Activated CD4-positive, alpha-beta T cell treated with anti-CD3 and anti-CD28 coated beads, Interleukin-2, amount 10 ng/mL, durations not matched to agents 24 days and 14 days (primary cell): ENCODE measurements around the gene GUCD1. TPM values are rescaled to one million over a fixed set of nuclear protein-coding genes. Genes with fewer than 3 reads are reported as not detected.
A peak's percentile ranks its signal among the peaks of the same experiment; 100 is the strongest.
"Not testable (repeated sequence)": the region's sequence is repeated elsewhere in the genome, so short reads cannot be mapped to it uniquely, and the experiment has no call there.

ENCODE experiments used
- DNase-seq: peaks from one replicate; pipeline ENCODE4 v3.0.0; 2022
- H3K27ac Mint-ChIP-seq: one replicate; pipeline ENCODE4 v1.8.0; 2022; ENCODE audit warnings: mild to moderate bottlenecking, mixed read lengths
- H3K27me3 Mint-ChIP-seq: one replicate; pipeline ENCODE4 v1.8.0; 2022; ENCODE audit warnings: mixed read lengths
- H3K36me3 Mint-ChIP-seq: one replicate; pipeline ENCODE4 v1.8.0; 2022; ENCODE audit warnings: low read depth, mild to moderate bottlenecking, mixed read lengths
- H3K4me1 Mint-ChIP-seq: one replicate; pipeline ENCODE4 v1.8.0; 2021; ENCODE audit warnings: mixed read lengths
- H3K4me3 Mint-ChIP-seq: one replicate; pipeline ENCODE4 v1.8.0; 2022; ENCODE audit warnings: mild to moderate bottlenecking, moderate library complexity, mixed read lengths
- H3K9me3 Mint-ChIP-seq: one replicate; pipeline ENCODE4 v1.8.0; 2021; ENCODE audit warnings: mixed read lengths
- intact Hi-C: fragments of 100-400 bp; cut with micrococcal nuclease; formaldehyde crosslinking; loops from one replicate; pipeline ENCODE4 v1.15.1; 2023
- total RNA-seq: library from RNA; stranded (reverse); gene quantifications from 2 replicates; pipeline ENCODE4 v1.2.3, GENCODE V29; 2022

Gene GUCD1
- total RNA-seq, 1 donor from 2014 or later: 118 TPM

DNA sequence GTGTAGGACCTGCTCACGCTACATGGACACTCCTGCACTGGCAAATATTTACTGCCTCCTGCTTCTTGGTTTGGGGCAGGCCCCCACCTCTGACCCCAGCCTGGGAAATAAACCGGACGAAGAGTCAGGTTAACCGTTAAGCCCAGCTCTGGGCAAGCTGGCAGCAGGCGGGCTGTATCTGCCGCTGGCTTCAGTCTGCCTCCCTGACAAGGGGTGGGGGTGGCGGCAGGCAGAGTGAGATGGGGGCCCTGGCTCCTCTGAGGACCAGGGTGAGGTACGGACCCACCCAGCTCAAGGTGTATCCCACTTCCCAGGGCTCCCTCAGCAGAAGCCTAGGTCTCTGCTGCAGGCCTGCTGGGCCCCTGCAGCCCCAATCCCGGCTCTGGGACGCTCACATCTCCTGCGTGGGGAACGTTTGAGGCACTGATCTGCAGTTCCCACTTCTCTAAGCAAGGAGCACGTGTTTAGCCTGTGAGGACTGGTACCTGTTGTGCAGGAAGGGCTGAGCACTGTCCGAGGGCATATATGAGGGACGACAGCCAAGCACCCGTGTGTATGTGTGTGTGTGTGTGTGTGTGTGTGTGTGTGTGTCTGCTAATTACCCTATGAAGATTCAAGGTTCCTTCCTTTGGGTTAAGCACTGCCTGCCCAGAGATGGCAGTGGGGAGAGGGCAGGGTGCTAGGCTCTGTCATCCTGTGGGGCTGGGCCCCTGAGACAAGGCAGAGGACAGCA, 39.1 kb upstream of the GUCD1 start:
- intact Hi-C loops: loop anchor here (5.0 kb wide), 1 partner anchor 37 kb away; the partner anchor contains the start of genes GUCD1 and SNRPD3
- H3K4me1 Mint-ChIP-seq: peaks cover 8% of the 10 kb centered on the region
- H3K9me3 Mint-ChIP-seq: no peaks in the 10 kb centered on the region
- H3K27me3 Mint-ChIP-seq: peaks cover 4% of the 10 kb centered on the region
- H3K4me3 Mint-ChIP-seq: no peak overlapping the region
- H3K36me3 Mint-ChIP-seq: peaks cover under 1% of the 10 kb centered on the region
- H3K27ac Mint-ChIP-seq: no peak overlapping the region
- DNase-seq: no peak

DNA sequence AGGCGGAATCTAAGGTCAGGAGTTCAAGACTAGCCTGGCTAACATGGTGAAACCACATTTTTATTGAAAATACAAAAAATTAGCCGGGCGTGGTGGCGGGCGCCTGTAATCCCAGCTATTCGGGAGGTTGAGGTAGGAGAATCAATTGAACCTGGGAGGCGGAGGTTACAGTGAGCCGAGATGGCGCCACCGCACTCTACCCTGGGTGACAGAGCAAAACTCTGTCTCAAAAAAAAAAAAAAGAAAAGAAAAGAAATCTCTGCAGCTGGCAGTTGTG, 38.6 kb upstream of the GUCD1 start:
- Mint-ChIP-seq H3K4me3 (peak overlapping the region; percentile 69), H3K27ac (peak overlapping the region; percentile 48)
- intact Hi-C loops: loop anchor here (5.0 kb wide), 1 partner anchor 36 kb away; the partner anchor contains the start of genes GUCD1 and SNRPD3
- not testable (repeated sequence) for H3K36me3 Mint-ChIP-seq, H3K27me3 Mint-ChIP-seq, DNase-seq, H3K4me1 Mint-ChIP-seq, H3K9me3 Mint-ChIP-seq

DNA sequence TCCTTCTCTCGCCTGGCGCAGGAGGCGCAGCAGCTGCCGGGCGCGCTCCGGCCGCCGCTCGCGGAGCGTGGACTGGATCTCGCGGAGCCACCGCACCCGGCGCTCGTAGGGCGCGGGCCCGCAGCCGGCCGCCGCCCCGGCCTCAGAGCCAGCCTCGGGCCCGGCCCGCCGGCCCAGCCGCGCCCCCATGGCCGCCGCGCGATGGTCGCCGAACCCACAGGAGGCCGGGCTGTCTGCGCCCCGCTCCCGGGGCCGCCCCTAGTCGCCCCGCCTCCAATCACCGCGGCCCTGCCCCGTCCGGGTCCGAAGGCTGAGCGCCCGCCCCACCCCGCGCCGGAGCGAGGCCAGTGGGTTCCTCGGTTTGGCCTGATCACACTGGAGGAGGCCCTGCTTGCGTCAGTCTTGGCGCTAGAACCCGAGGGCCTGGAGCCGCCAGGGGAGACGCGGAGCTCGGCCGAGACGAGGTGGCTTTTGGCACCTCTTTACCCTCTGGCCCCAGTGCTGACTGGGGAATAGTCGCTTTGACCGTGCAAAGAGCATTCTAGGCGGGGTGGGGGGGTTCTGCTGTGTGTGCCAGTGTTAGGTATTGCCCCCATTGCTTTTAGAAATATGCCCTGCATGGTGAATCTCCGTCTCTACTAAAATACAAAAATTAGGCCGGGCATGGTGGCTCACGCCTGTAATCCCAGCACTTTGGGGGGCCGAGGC, 38.1 kb upstream of the GUCD1 start, which contains the start of gene LRRC75B:
TSS of gene LRRC75B (minus strand) at position 223 of the 708 bp plus-strand sequence. CDS start at position 189, 34 bp downstream.
- Mint-ChIP-seq H3K36me3 (no peaks in the 10 kb centered on the region), H3K9me3 (no peaks in the 10 kb centered on the region), H3K27me3 (peaks cover 4% of the 10 kb centered on the region), H3K4me3 (peak within 1 kb of the TSS; percentile 90), H3K4me1 (peaks cover 8% of the 10 kb centered on the region), H3K27ac (peak within 1 kb of the TSS; percentile 76)
- intact Hi-C loops: loop anchor here (5.0 kb wide), 1 partner anchor 36 kb away; the partner anchor contains the start of genes GUCD1 and SNRPD3
- peak; percentile 87 for DNase-seq

- Mint-ChIP-seq H3K4me3 (peak overlapping the region; percentile 90), H3K36me3 (no peaks in the 10 kb centered on the region), H3K4me1 (peaks cover 5% of the 10 kb centered on the region), H3K27ac (peak overlapping the region; percentile 76), H3K9me3 (no peaks in the 10 kb centered on the region), H3K27me3 (peaks cover 4% of the 10 kb centered on the region)
- intact Hi-C loops: loop anchor here (5.0 kb wide), 1 partner anchor 35 kb away; the partner anchor contains the start of genes GUCD1 and SNRPD3
- no peak for DNase-seq
These were observed 37.3 kb upstream of the GUCD1 start for GRCh38 chr22:24592058-24592850.

DNA sequence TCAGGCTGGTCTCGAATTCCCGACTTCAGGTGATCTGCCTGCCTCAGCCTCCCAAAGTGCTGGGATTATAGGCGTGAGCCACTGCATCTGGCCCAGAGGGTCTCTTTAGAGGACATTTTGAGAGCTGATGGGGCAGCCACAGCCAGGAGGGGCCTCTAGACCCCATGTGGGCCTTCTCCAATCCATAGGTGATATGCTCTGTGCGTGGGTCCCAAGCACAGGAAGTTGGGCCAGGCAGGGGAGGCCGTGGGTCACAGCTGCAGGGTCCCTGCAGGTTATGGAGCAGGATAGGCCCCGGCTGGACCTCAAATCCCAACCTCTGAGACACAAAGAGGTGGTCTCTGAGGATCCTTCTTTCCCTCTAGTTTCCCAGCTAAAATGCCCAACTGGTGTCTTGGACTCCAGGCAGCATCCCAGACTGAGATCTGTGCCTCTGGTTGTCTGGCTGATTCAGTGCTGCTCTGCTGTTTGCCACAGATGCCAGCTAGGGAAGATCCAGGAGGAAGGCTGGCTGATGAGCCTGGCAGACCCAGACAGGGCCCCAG, 36.4 kb upstream of the GUCD1 start:
- peaks cover 5% of the 10 kb centered on the region for H3K4me1 Mint-ChIP-seq
- H3K4me3 Mint-ChIP-seq: no peak overlapping the region
- H3K36me3 Mint-ChIP-seq: no peaks in the 10 kb centered on the region
- no peak overlapping the region for H3K27ac Mint-ChIP-seq
- intact Hi-C loops: loop anchor here (5.0 kb wide), 1 partner anchor 34 kb away; the partner anchor contains the start of genes GUCD1 and SNRPD3
- DNase-seq: no peak
- H3K9me3 Mint-ChIP-seq: no peaks in the 10 kb centered on the region
- H3K27me3 Mint-ChIP-seq: peaks cover 4% of the 10 kb centered on the region

DNA sequence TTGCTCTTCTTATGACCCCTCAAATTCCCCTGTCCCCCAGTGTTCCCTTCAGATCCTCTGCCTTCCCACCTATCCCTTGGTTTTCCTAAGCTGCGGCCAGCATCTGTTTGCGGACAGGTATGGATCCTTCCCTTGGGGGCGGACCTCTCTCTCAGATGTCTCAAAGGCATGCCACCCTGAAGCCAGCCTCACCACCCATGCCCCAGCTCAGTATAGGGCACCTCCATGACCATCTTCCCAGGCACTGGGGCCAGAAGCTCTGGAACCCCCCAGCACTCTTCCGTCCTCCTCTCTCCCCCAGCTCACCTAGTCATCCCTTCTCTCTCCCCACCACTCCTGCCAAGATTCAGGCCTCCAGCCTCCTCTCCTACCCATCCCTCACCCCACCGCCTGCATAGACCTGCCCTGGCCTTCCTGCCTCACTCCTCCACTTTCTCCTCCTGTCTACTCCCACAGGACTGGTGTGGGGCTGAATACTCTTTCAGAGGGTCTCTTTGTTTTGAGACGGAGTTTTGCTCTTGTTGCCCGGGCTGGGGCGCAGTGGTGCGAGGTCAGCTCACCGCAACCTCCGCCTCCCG, 35.7 kb upstream of the GUCD1 start:
- DNase-seq: no peak
- Mint-ChIP-seq H3K9me3 (no peaks in the 10 kb centered on the region), H3K4me3 (no peak overlapping the region), H3K27ac (no peak overlapping the region), H3K4me1 (peaks cover 5% of the 10 kb centered on the region), H3K36me3 (no peaks in the 10 kb centered on the region), H3K27me3 (peaks cover 4% of the 10 kb centered on the region)
- intact Hi-C loops: loop anchor here (5.0 kb wide), 1 partner anchor 33 kb away; the partner anchor contains the start of genes GUCD1 and SNRPD3

DNA sequence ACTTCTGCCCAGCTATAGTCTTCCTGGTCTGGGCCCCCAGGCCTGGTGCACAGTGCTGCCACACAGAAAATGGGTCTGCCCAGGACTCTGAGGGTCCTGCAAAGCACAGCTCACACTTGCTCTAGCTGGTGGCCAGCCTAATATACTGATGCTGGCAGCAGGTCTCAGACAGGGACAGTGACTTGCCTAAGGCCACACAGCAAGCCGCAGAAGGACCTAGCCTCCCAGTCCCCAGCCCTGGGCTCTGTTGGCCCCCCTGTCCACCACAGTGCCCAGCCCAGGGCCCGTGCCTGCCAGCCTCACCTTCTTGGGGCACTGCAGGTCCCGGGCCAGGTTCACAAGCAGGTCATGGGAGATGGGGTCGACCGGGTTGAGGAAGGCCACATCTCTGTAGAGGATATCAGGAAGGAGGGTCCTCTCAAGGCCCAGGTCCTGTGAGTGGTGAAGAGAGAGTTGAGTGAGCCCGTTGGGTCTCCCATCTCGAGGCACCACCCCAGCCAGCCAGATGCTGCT, 34.6 kb upstream of the GUCD1 start:
- Mint-ChIP-seq H3K36me3 (no peaks in the 10 kb centered on the region), H3K9me3 (no peaks in the 10 kb centered on the region), H3K27ac (no peak overlapping the region), H3K4me1 (peaks cover 5% of the 10 kb centered on the region), H3K27me3 (peaks cover 4% of the 10 kb centered on the region), H3K4me3 (no peak overlapping the region)
- DNase-seq: no peak
- intact Hi-C loops: loop anchor here (5.0 kb wide), 1 partner anchor 32 kb away; the partner anchor contains the start of genes GUCD1 and SNRPD3

DNA sequence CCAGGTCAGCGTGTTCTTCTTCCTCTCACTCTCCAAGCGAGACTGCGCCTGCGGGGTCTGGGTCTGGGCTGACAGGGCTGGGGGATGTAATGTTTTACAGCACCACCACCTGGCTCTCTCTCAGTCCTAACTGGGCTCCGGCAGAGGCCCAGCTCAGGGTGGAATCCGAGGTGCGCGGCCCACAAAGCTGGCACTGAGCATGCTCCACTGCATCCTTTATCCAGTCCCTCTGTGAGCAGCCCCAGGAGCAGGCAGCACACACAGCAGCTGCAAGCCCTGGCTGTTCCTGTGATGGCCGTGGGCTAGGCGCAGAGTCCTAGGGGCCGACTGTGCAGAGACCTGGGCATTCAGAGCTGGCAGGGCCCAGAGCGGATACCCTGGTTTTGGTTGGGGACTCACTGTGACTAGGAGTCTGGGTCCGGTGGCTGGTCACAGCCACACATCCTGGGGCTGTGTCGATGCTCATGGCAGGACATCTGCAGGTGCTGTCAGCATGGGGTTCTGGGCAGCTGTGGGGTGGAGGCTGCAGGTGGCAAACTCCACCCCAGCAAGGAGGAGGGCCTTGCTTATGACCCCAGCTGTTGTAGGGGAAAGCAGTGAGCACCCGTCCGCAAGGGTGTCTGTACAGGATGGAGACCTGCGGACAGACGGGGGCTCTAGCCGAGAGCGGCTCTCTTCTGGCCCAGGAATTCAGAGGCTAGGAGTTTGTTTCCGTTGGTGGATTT, 34.0 kb upstream of the GUCD1 start:
- H3K9me3 Mint-ChIP-seq: no peaks in the 10 kb centered on the region
- H3K4me3 Mint-ChIP-seq: no peak overlapping the region
- peaks cover 4% of the 10 kb centered on the region for H3K27me3 Mint-ChIP-seq
- DNase-seq: no peak
- H3K4me1 Mint-ChIP-seq: peaks cover 7% of the 10 kb centered on the region
- no peak overlapping the region for H3K27ac Mint-ChIP-seq
- no peaks in the 10 kb centered on the region for H3K36me3 Mint-ChIP-seq
- intact Hi-C loops: no loop called here

DNA sequence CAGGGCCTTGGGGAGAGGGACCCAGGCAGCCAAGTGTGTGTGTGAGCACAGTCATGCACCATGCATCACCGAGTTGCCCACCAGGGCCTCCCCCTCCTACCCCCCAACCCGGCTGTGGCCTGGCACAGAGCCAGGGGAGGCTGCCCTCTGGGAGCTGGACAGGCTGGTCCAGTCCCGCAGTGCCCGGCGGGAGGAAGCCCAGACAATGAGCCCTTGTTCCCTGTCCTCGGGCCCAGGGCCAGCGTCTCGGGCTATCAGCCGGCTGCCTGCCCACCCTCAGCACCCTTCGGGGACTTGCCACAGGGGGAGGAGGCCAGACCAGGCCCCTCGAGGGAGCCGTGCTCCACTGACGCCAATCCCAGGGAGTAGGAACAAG, 33.4 kb upstream of the GUCD1 start:
- H3K4me1 Mint-ChIP-seq: peaks cover 11% of the 10 kb centered on the region
- H3K36me3 Mint-ChIP-seq: no peaks in the 10 kb centered on the region
- DNase-seq: no peak
- peaks cover 4% of the 10 kb centered on the region for H3K27me3 Mint-ChIP-seq
- H3K4me3 Mint-ChIP-seq: no peak overlapping the region
- intact Hi-C loops: no loop called here
- no peaks in the 10 kb centered on the region for H3K9me3 Mint-ChIP-seq
- no peak overlapping the region for H3K27ac Mint-ChIP-seq

DNA sequence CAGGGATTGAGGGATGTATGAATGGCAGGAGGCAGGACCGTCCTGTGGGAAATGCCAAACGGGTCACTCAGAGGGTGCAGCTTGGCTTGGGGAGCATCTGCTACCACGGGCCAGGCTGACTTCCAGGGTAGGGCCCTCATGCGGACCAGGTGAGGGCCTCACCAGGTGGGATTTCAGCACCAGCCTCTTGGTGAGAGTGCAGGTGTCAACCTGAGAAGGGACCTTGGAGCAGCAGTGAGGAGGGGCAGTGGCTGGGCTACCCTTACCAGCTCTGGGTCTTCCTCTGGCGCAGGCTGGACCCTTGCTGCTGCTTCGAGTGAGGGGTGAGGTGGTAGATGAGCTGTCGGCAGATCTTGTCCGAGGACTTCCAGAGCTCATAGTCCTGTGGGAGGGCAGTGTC, 33.0 kb upstream of the GUCD1 start:
- peaks cover 4% of the 10 kb centered on the region for H3K27me3 Mint-ChIP-seq
- H3K36me3 Mint-ChIP-seq: no peaks in the 10 kb centered on the region
- DNase-seq: no peak
- H3K9me3 Mint-ChIP-seq: no peaks in the 10 kb centered on the region
- H3K27ac Mint-ChIP-seq: no peak overlapping the region
- peaks cover 11% of the 10 kb centered on the region for H3K4me1 Mint-ChIP-seq
- intact Hi-C loops: no loop called here
- no peak overlapping the region for H3K4me3 Mint-ChIP-seq

DNA sequence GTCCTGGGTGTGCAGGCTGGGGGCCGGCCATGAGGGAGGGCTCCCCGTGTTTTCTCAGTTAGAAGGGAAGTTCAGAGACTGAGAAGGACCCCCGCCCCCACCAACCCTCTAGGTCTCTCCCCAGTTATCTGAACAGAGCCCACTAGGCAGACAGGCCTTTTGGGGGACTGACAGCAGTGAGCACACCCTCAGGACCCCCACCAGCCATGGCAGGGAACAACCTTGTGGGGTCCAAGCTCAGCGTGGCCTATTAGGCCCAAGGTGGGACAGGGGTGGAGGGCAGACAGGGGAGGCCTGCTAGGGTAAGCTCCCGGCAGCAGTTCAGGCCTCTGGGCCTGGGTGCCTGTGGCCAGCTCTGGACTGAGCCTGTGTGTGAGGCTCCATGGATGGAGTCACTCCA, 32.3 kb upstream of the GUCD1 start:
- intact Hi-C loops: no loop called here
- no peaks in the 10 kb centered on the region for H3K36me3 Mint-ChIP-seq

DNA sequence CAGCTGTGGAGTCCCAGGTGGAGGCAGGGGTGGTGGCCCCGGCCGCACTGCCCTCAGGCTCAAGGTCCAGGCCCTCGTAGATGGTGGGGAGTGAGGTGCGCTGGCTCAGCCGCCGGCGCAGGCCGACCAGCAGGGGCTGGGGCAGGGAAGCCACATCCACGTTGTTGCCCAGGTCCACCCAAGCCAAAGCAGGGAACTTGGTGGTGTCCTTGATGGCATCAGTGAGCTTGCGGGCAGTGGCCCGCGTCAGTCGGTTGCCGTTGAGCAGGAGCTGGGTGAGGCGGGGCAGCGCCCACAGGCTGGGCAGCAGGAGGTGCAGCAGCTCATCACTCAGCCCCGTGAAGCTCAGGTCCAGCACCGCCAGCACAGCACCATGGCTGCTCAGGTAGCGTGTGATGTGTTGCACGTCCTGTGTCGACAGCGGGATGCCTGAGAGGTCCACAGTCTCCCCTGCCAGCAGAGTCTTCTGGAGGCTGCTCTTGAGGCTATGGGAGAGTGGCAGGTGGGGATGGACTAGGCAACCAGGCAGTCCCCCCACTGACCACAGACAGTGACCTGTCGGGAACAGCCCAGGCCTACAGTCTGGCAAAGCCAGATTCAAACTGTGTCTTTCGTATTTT, 31.1 kb upstream of the GUCD1 start:
- Mint-ChIP-seq H3K36me3 (no peaks in the 10 kb centered on the region), H3K4me3 (no peak overlapping the region), H3K27me3 (no peaks in the 10 kb centered on the region), H3K4me1 (peaks cover 5% of the 10 kb centered on the region), H3K9me3 (no peaks in the 10 kb centered on the region), H3K27ac (no peak overlapping the region)
- intact Hi-C loops: no loop called here
- DNase-seq: no peak

More for the DNA sequence above, 32.3 kb upstream of the GUCD1 start:
- Mint-ChIP-seq H3K9me3 (no peaks in the 10 kb centered on the region), H3K27me3 (peaks cover 2% of the 10 kb centered on the region), H3K4me1 (peaks cover 8% of the 10 kb centered on the region), H3K4me3 (no peak overlapping the region), H3K27ac (no peak overlapping the region)
- no peak for DNase-seq
